HG02678 (cell line): Measurements from ENCODE around the gene DHRS4L2.
A peak's percentile ranks its signal among the peaks of the same experiment; 100 is the strongest.

ENCODE experiments used
- ATAC-seq: cut with Tn5 transposase; IDR thresholded peaks from one replicate; pipeline ENCODE4 v1.9.1; 2021; ENCODE audit warnings: mild to moderate bottlenecking, moderate library complexity; ENCODE audit not compliant: unreplicated experiment

The DHRS4L2 gene

DNA sequence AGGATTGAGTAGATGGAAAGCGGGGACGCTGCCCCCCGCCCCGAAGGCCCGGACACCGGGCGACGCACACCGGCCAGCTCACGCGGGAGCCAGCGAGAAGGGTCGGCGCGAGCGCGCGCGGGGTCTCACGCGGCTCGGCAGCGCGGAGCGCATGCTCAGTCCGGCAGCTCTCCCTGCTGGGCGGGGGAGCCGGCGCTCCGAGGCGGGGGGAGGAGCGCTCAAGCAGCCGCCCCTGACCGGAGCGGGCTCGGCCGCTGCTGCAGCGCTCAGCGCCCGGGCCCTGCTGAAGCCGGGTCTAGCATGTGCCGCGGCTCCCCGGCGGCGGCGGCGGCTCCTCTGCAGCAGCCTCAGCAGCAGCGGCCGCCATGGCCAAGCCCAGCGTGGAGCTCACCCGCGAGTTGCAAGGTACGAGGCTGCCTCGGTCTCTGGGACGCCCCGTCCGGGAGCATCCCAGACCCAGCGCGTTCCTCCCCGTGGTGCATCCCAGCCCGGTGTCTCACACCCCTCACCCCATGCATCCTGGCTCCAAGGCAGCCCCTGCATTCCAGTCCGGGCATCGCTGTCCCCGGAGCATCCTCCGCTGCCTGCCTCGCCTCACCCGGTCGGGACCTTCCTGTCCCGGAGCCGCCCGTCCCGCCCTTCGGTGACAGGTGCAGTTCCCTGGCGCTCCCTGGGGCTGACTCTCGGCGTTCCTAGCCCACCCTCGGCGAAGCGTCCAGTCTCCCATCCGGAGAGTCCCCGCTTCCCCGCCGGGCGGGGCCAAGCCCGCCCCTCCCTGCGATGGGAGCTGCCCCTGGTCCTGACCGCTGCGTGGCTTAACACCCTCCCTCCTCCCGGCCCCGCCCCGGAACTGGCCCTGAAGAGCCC is 63.3 kb downstream of the DHRS4L2 start, which contains the start of gene CARMIL3:
CARMIL3 (plus strand) TSS at position 221 of the 867 bp plus-strand sequence; CDS start at position 366, 145 bp downstream.
- ATAC-seq: peak; percentile 76

- no peak for ATAC-seq
These were observed 64.2 kb downstream of the DHRS4L2 start for GRCh38 chr14:24052656-24053547.

- no peak for ATAC-seq
These were observed 65.0 kb downstream of the DHRS4L2 start for GRCh38 chr14:24053548-24054323.

DNA sequence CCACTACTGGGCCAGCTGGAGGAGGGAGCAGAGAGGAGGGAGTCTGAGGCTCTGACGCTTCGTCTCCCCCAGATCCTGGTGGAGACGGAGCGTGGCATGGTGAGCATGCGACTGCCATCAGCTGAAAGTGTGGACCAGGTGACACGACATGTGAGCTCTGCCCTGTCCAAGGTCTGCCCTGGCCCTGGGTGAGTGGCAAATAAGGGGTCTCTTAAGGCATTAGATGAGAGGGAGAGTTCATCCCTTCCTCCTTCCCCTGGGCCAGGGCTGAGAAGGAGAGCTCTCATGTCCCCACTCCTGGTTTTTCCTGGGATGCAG is 65.6 kb downstream of the DHRS4L2 start:
- ATAC-seq: no peak

GRCh38 chr14:24054646-24055045 is 65.9 kb downstream of the DHRS4L2 start:
- ATAC-seq: no peak
